Heart left ventricle (tissue), 16 donors: ENCODE data around the gene SMAD7. TPM values are rescaled to one million over a fixed set of nuclear protein-coding genes. Genes with fewer than 3 reads are reported as not detected.

Source experiments
- ATAC-seq, 4 donors: fragments of 200-7000 bp; cut with Tn5 transposase; one replicate each; pipeline ENCODE4 v1.9.1; 2020 to 2022; ENCODE audit warnings: moderate library complexity in 4 of 4, mild to moderate bottlenecking in 3 of 4, moderate number of reproducible peaks in 1 of 4
- DNase-seq, 5 donors: peaks; one replicate each; pipeline ENCODE4 v3.0.0-alpha.2; 2020
- H3K27ac ChIP-seq, 12 donors: fragments of 200-600 bp; sonication (generic) in 4 of 12; one replicate each; pipeline versions ENCODE4 v1.5.0 to v1.8.0; 2016 to 2022; ENCODE audit warnings: mild to moderate bottlenecking in 2 of 12
- H3K27me3 ChIP-seq, 9 donors: fragments of 200-600 bp; sonication (generic) in 2 of 9; one replicate each; pipeline versions ENCODE4 v1.5.1 to v1.8.0; 2016 to 2022; ENCODE audit warnings: mild to moderate bottlenecking in 3 of 9
- H3K36me3 ChIP-seq, 9 donors: fragments of 200-600 bp; sonication (generic) in 2 of 9; one replicate each; pipeline versions ENCODE4 v1.5.0 to v1.8.0; 2018 to 2022; ENCODE audit warnings: mild to moderate bottlenecking in 2 of 9
- H3K4me1 ChIP-seq, 12 donors: fragments of 200-600 bp; sonication (generic) in 4 of 12; one replicate each; pipeline versions ENCODE4 v1.5.0 to v1.8.0; 2016 to 2022; ENCODE audit warnings: mild to moderate bottlenecking in 3 of 12
- H3K4me3 ChIP-seq, 12 donors: fragments of 200-600 bp; sonication (generic) in 4 of 12; one replicate each; pipeline versions ENCODE4 v1.5.0 to v1.8.0; 2017 to 2022; ENCODE audit warnings: mild to moderate bottlenecking in 9 of 12, moderate library complexity in 4 of 12
- H3K9me3 ChIP-seq, 12 donors: fragments of 200-600 bp; sonication (generic) in 4 of 12; one replicate each; pipeline versions ENCODE4 v1.5.0 to v1.8.0; 2016 to 2022; ENCODE audit warnings: mild to moderate bottlenecking in 1 of 12
- POLR2A ChIP-seq, 2 donors: fragments of 450-650 bp; IDR thresholded peaks; one replicate each; pipeline ENCODE4 v1.6.1; 2017; ENCODE audit warnings: antibody characterized with exemption in 2 of 2, mild to moderate bottlenecking in 2 of 2, moderate library complexity in 2 of 2
- WGBS, 4 donors: extraction: QIAGEN DNeasy Blood & Tissue Kit in 2 of 4; methylation state at CpG; one replicate each; pipeline versions ENCODE4 v1.1.5 to v1.1.7; 2013 to 2018; 5-methylcytosine and 5-hydroxymethylcytosine counted together
- intact Hi-C, 10 donors: fragments of 100-400 bp; cut with DNase I; formaldehyde crosslinking; loops; one replicate each; pipeline versions ENCODE4 v1.11.1 to v1.14.2; 2022
- polyA plus RNA-seq, 2 donors: library from polyadenylated mRNA; stranded (reverse); fragments of 200-250 nt; gene quantifications; one replicate each; pipeline ENCODE4 v1.2.3, GENCODE V29; 2013
- total RNA-seq, 9 donors: library from RNA; depleted of rRNA in 2 of 9; stranded (reverse); fragments of >200 nt in 2 of 9; fragmentation: NEBNext Ultra II Directional in 3 of 9; extraction: Animal tissue kit (Norgen Biotek cat#: 25700) in 3 of 9; gene quantifications; one replicate each; pipeline versions ENCODE4 v1.1.0 to v1.2.4, GENCODE V29; 2016 to 2023
- TF ChIP-seq, protein P1 (sequence below), 12 donors: fragments of 200-600 bp; sonication (generic) in 4 of 12; IDR thresholded peaks; one replicate each; pipeline versions ENCODE4 v1.5.0 to v1.8.0; 2018 to 2022; ENCODE audit warnings: antibody characterized with exemption in 12 of 12, mild to moderate bottlenecking in 5 of 12
- donor health status: ischemic (EF 13 %, LVEDD 7.1; RV severe dilation, severe dysfunction).
- donor health status: healthy with polysubstance abuse.
- donor health status: DM: no; HTN: yes; CAD: no.
- donor health status: DM: no; HTN: no; CAD: no.
- donor health status: ischemic (EF 25% LVEDD 6.9; RV normal size, moderate dysfunction).
- donor health status: ischemic (EF 25% LVEDD 5.7; RV mildly dilated, moderate dysfunction).
- donor health status: healthy.
- donor health status: DM: yes; HTN: yes; CAD: no.
- donor health status: ischemic (EF 35%, LVEDD 5.7; RV mildly dilated, moderate dysfunction).
- donor health status: nonischemic (EF 11% LVEDD 7.7; RV severe dilation, severe dysfunction).
- donor health status: DM: yes; HTN: yes; CAD: no.
- donor health status: PGD.
- donor health status: ischemic (EF 29% LVEDD 5.4; RV normal size, mild dysfunction).
- donor health status: nonischemic (EF 23%, LVEDD 6.1; RV moderate dilation, normal function).

Gene SMAD7
- total and polyA plus RNA-seq, 11 donors: 9.1 to 32.0 (median 19.9) TPM

DNA sequence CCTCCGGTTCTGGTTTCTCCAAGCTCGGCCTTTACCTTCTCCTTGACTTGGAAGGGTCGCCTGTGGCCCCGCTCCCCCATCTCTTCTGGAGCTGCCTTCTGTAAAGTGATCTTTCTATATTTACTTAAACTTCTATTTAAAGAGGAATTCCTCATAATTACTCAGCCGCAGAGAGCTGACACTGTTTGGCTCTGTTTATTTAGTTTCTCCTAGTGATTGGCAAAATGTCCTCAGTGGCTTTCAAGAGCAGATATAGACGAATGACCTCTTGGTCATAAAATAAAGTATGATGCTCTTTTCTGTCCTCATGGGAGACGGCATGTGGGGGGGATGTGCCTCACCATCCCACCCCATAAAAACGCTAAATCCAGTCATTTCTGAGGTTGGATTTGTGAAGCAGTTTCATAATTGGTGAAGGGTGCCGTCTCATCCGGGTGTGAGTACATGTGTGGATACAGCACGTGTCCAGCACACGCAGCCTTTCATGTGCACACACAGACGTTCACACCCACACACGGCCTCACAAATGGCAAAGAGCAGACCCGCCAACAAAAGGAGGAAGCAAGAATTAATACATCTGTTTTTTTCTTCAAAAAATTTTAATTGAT, 43.4 kb upstream of the SMAD7 start:
- Histone ChIP-seq H3K36me3 (no peaks in the 10 kb centered on the region), H3K27ac (peak overlapping the region in 10 of 12 donors; percentile 33 to 82 (median 66)), H3K9me3 (no peaks in the 10 kb centered on the region), H3K4me1 (peaks cover 3 to 83% (median 60%) of the 10 kb centered on the region in 12 donors), H3K4me3 (no peak overlapping the region), H3K27me3 (no peaks in the 10 kb centered on the region)
- ATAC-seq (peak in 3 of 4 donors; percentile 36 to 43 (median 38)), DNase-seq (peak in 4 of 5 donors; percentile 46 to 61 (median 52))
- intact Hi-C loops: no loop called here
- TF ChIP-seq POLR2A (IDR thresholded peaks at IDR 0.05): no peak
- TF ChIP-seq, protein P1, sequence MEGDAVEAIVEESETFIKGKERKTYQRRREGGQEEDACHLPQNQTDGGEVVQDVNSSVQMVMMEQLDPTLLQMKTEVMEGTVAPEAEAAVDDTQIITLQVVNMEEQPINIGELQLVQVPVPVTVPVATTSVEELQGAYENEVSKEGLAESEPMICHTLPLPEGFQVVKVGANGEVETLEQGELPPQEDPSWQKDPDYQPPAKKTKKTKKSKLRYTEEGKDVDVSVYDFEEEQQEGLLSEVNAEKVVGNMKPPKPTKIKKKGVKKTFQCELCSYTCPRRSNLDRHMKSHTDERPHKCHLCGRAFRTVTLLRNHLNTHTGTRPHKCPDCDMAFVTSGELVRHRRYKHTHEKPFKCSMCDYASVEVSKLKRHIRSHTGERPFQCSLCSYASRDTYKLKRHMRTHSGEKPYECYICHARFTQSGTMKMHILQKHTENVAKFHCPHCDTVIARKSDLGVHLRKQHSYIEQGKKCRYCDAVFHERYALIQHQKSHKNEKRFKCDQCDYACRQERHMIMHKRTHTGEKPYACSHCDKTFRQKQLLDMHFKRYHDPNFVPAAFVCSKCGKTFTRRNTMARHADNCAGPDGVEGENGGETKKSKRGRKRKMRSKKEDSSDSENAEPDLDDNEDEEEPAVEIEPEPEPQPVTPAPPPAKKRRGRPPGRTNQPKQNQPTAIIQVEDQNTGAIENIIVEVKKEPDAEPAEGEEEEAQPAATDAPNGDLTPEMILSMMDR (IDR thresholded peaks at IDR 0.05): no peak
- WGBS, 4 donors: 37 to 51% (median 39%) methylated on average over 15 of the region's 15 CpGs

- H3K27ac ChIP-seq: peak overlapping the region in 10 of 12 donors; percentile 33 to 82 (median 66)
- intact Hi-C loops: no loop called here
- no peaks in the 10 kb centered on the region for H3K27me3 ChIP-seq
- H3K4me1 ChIP-seq: peaks cover 3 to 86% (median 58%) of the 10 kb centered on the region in 12 donors
- DNase-seq: peak in 1 of 5 donors; percentile 28
- ATAC-seq: no peak
- H3K36me3 ChIP-seq: no peaks in the 10 kb centered on the region
- H3K9me3 ChIP-seq: no peaks in the 10 kb centered on the region
- H3K4me3 ChIP-seq: no peak overlapping the region
- TF ChIP-seq, protein P1 (IDR thresholded peaks at IDR 0.05): no peak
- TF ChIP-seq POLR2A (IDR thresholded peaks at IDR 0.05): no peak
- WGBS, 4 donors: 84 to 91% (median 86%) methylated on average over 10 of the region's 10 CpGs
Observed at GRCh38 chr18:48993586-48993985, 42.8 kb upstream of the SMAD7 start.

DNA sequence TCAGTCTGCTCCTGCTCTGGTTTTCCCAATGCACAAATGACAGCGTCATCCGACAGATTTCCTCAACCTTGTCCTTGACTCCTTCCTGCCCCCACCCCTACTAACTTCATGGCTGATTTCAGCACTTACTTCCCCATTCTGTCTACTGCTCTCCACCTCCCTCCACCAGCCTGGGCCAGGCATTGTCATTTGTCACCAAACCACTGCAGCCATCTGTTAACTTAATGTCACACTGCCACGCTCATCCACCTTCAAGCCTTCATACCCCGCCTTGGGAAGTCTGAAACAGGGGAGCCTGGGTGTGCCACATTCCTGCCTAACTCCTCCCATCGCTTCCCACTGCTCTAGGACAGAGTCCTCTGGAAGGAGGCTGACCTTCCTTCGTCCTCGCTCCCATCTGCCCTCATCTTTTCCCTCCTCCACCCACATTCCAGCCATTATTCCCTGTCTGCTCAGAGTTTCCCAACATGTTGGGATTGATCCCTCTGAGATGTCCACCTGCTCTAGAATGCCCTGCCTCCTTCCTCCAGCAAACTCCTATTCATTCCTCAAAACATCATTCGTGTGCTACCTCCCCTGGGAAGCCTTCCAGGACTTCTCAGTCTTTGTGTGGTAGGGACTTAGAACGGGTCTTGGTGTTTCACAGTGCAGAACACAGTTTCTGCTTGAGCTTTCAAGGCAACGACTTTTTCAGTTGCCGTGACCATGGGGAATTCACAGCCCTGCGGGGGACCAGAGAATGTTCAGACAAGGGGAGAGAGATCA, 42.2 kb upstream of the SMAD7 start:
- H3K4me1 ChIP-seq: peaks cover 3 to 84% (median 52%) of the 10 kb centered on the region in 12 donors
- H3K27ac ChIP-seq: peak overlapping the region in 5 of 12 donors; percentile 35 to 82 (median 73)
- no peak overlapping the region for H3K4me3 ChIP-seq
- H3K9me3 ChIP-seq: no peaks in the 10 kb centered on the region
- H3K36me3 ChIP-seq: no peaks in the 10 kb centered on the region
- 77 to 84% (median 83%) methylated on average over 12 of the region's 12 CpGs for WGBS, 4 donors
- H3K27me3 ChIP-seq: no peaks in the 10 kb centered on the region
- TF ChIP-seq, protein P1 (IDR thresholded peaks at IDR 0.05): no peak
- no peak for TF ChIP-seq POLR2A (IDR thresholded peaks at IDR 0.05)
- DNase-seq (peak in 2 of 5 donors; percentile 27 to 61), ATAC-seq (peak in 2 of 4 donors; percentile 37 to 48)
- intact Hi-C loops: no loop called here

GRCh38 chr18:48992133-48992532, 41.4 kb upstream of the SMAD7 start:
- peak overlapping the region in 1 of 12 donors; percentile 35 for H3K27ac ChIP-seq
- peak in 1 of 5 donors; percentile 38 for DNase-seq
- H3K4me3 ChIP-seq: no peak overlapping the region
- H3K36me3 ChIP-seq: no peaks in the 10 kb centered on the region
- peaks cover 3 to 82% (median 43%) of the 10 kb centered on the region in 12 donors for H3K4me1 ChIP-seq
- peak in 1 of 4 donors; percentile 2 for ATAC-seq
- no peaks in the 10 kb centered on the region for H3K9me3 ChIP-seq
- intact Hi-C loops: no loop called here
- no peak for TF ChIP-seq POLR2A (IDR thresholded peaks at IDR 0.05)
- TF ChIP-seq, protein P1 (IDR thresholded peaks at IDR 0.05): no peak
- 91 to 100% (median 97%) methylated on average over 6 to 8 of the region's 8 CpGs for WGBS, 4 donors
- no peaks in the 10 kb centered on the region for H3K27me3 ChIP-seq
